ENCODE data around the gene RIPPLY2. TPM values are rescaled to one million over a fixed set of nuclear protein-coding genes. Genes with fewer than 3 reads are reported as not detected.
"Not testable (repeated sequence)": the region's sequence is repeated elsewhere in the genome, so short reads cannot be mapped to it uniquely, and the experiment has no call there.

Gene RIPPLY2
- polyA plus RNA-seq, 1 donor from 2014 or later = not detected

- Mint-ChIP-seq H3K36me3 (peaks cover 20% of the 10 kb centered on the region), H3K9me3 (peaks cover 0 to 8% (median 3%) of the 10 kb centered on the region in 3 donors), H3K27ac (no peak overlapping the region), H3K27me3 (no peaks in the 10 kb centered on the region), H3K4me3 (peak overlapping the region in 1 of 4 donors; percentile 12), H3K4me1 (peaks cover 22 to 34% (median 30%) of the 10 kb centered on the region in 3 donors)
These were observed 19.4 kb downstream of the RIPPLY2 start for GRCh38 chr6:83872386-83873118.

- Mint-ChIP-seq H3K4me1 (peaks cover 24 to 39% (median 37%) of the 10 kb centered on the region in 3 donors), H3K4me3 (peak overlapping the region in 1 of 4 donors; percentile 23), H3K27ac (peak overlapping the region in 1 of 3 donors; percentile 77)
These were observed 20.7 kb downstream of the RIPPLY2 start for GRCh38 chr6:83873869-83874268.

GRCh38 chr6:83875843-83876242, 22.7 kb downstream of the RIPPLY2 start:
- Mint-ChIP-seq H3K27ac (no peak overlapping the region), H3K36me3 (peaks cover 3% of the 10 kb centered on the region), H3K4me1 (peaks cover 36 to 56% (median 52%) of the 10 kb centered on the region in 3 donors), H3K4me3 (no peak overlapping the region), H3K9me3 (peaks cover 0 to 4% (median 3%) of the 10 kb centered on the region in 3 donors), H3K27me3 (no peaks in the 10 kb centered on the region)

More at GRCh38 chr6:83873869-83874268, 20.7 kb downstream of the RIPPLY2 start:
- Mint-ChIP-seq H3K36me3 (peaks cover 12% of the 10 kb centered on the region), H3K9me3 (peaks cover 0 to 4% (median 3%) of the 10 kb centered on the region in 3 donors), H3K27me3 (no peaks in the 10 kb centered on the region)

GRCh38 chr6:83878902-83879644, 25.9 kb downstream of the RIPPLY2 start:
- H3K36me3 Mint-ChIP-seq = peaks cover 3% of the 10 kb centered on the region
- H3K4me3 Mint-ChIP-seq = peak overlapping the region in 1 of 4 donors; percentile 63
- no peaks in the 10 kb centered on the region for H3K9me3 Mint-ChIP-seq
- H3K27me3 Mint-ChIP-seq = no peaks in the 10 kb centered on the region
- peaks cover 26 to 50% (median 40%) of the 10 kb centered on the region in 3 donors for H3K4me1 Mint-ChIP-seq
- H3K27ac Mint-ChIP-seq = peak overlapping the region in 2 of 3 donors; percentile 41 to 68

GRCh38 chr6:83879746-83880145, 26.6 kb downstream of the RIPPLY2 start:
- H3K36me3 Mint-ChIP-seq = no peaks in the 10 kb centered on the region
- H3K4me3 Mint-ChIP-seq = no peak overlapping the region
- H3K27me3 Mint-ChIP-seq = no peaks in the 10 kb centered on the region
- no peak overlapping the region for H3K27ac Mint-ChIP-seq
- peaks cover 23 to 57% (median 42%) of the 10 kb centered on the region in 3 donors for H3K4me1 Mint-ChIP-seq
- no peaks in the 10 kb centered on the region for H3K9me3 Mint-ChIP-seq

GRCh38 chr6:83883240-83883639, 30.1 kb downstream of the RIPPLY2 start:
- H3K27me3 Mint-ChIP-seq = no peaks in the 10 kb centered on the region
- H3K4me3 Mint-ChIP-seq = no peak overlapping the region
- H3K36me3 Mint-ChIP-seq = no peaks in the 10 kb centered on the region
- no peaks in the 10 kb centered on the region for H3K9me3 Mint-ChIP-seq
- H3K4me1 Mint-ChIP-seq = peaks cover 26 to 59% (median 43%) of the 10 kb centered on the region in 3 donors
- no peak overlapping the region for H3K27ac Mint-ChIP-seq

- Mint-ChIP-seq H3K4me3 (no peak overlapping the region), H3K4me1 (peaks cover 20 to 57% (median 44%) of the 10 kb centered on the region in 3 donors), H3K9me3 (no peaks in the 10 kb centered on the region), H3K36me3 (no peaks in the 10 kb centered on the region), H3K27ac (no peak overlapping the region), H3K27me3 (no peaks in the 10 kb centered on the region)
These were observed 31.4 kb downstream of the RIPPLY2 start for GRCh38 chr6:83884523-83884922.

- Mint-ChIP-seq H3K27me3 (no peaks in the 10 kb centered on the region), H3K9me3 (no peaks in the 10 kb centered on the region), H3K4me3 (no peak overlapping the region), H3K36me3 (no peaks in the 10 kb centered on the region), H3K4me1 (peaks cover 12 to 51% (median 42%) of the 10 kb centered on the region in 3 donors), H3K27ac (no peak overlapping the region)
These were observed 32.8 kb downstream of the RIPPLY2 start for GRCh38 chr6:83885984-83886383.

GRCh38 chr6:83889621-83890020, 36.5 kb downstream of the RIPPLY2 start:
- no peak overlapping the region for H3K4me3 Mint-ChIP-seq
- H3K27ac Mint-ChIP-seq = no peak overlapping the region
- H3K27me3 Mint-ChIP-seq = no peaks in the 10 kb centered on the region
- peaks cover 7% of the 10 kb centered on the region for H3K36me3 Mint-ChIP-seq
- no peaks in the 10 kb centered on the region for H3K9me3 Mint-ChIP-seq
- H3K4me1 Mint-ChIP-seq = peaks cover 15 to 56% (median 47%) of the 10 kb centered on the region in 3 donors

GRCh38 chr6:83890520-83890919, 37.4 kb downstream of the RIPPLY2 start:
- H3K27ac Mint-ChIP-seq = no peak overlapping the region
- peaks cover 7% of the 10 kb centered on the region for H3K36me3 Mint-ChIP-seq
- no peak overlapping the region for H3K4me3 Mint-ChIP-seq
- H3K4me1 Mint-ChIP-seq = peaks cover 16 to 57% (median 49%) of the 10 kb centered on the region in 3 donors
- H3K27me3 Mint-ChIP-seq = no peaks in the 10 kb centered on the region
- no peaks in the 10 kb centered on the region for H3K9me3 Mint-ChIP-seq

- Mint-ChIP-seq H3K4me3 (no peak overlapping the region), H3K36me3 (peaks cover 13% of the 10 kb centered on the region), H3K27ac (no peak overlapping the region), H3K27me3 (no peaks in the 10 kb centered on the region), H3K9me3 (peaks cover 0 to 2% (median 0%) of the 10 kb centered on the region in 3 donors), H3K4me1 (peaks cover 12 to 57% (median 42%) of the 10 kb centered on the region in 3 donors)
These were observed 38.4 kb downstream of the RIPPLY2 start for GRCh38 chr6:83891586-83891985.

- no peak overlapping the region for H3K4me3 Mint-ChIP-seq
- no peak overlapping the region for H3K27ac Mint-ChIP-seq
- H3K36me3 Mint-ChIP-seq = peaks cover 13% of the 10 kb centered on the region
- H3K9me3 Mint-ChIP-seq = peaks cover 0 to 2% (median 0%) of the 10 kb centered on the region in 3 donors
- peaks cover 12 to 50% (median 40%) of the 10 kb centered on the region in 3 donors for H3K4me1 Mint-ChIP-seq
- no peaks in the 10 kb centered on the region for H3K27me3 Mint-ChIP-seq
These were observed 39.9 kb downstream of the RIPPLY2 start for GRCh38 chr6:83893024-83893423.

- H3K27me3 Mint-ChIP-seq, H3K27ac Mint-ChIP-seq, H3K9me3 Mint-ChIP-seq, H3K4me3 Mint-ChIP-seq: not testable (repeated sequence)
- H3K4me1 Mint-ChIP-seq = peaks cover 12 to 34% (median 27%) of the 10 kb centered on the region in 3 donors
- peaks cover 14% of the 10 kb centered on the region for H3K36me3 Mint-ChIP-seq
These were observed 43.9 kb downstream of the RIPPLY2 start for GRCh38 chr6:83897094-83897493.

- Mint-ChIP-seq H3K9me3 (peaks cover 0 to 13% (median 12%) of the 10 kb centered on the region in 3 donors), H3K27me3 (no peaks in the 10 kb centered on the region), H3K27ac (no peak overlapping the region), H3K36me3 (peaks cover 28% of the 10 kb centered on the region), H3K4me3 (peak overlapping the region in 1 of 4 donors; percentile 72), H3K4me1 (peaks cover 26 to 41% (median 27%) of the 10 kb centered on the region in 3 donors)
These were observed 48.5 kb downstream of the RIPPLY2 start for GRCh38 chr6:83901624-83902023.

GRCh38 chr6:83904395-83904794, 51.2 kb downstream of the RIPPLY2 start:
- H3K4me1 Mint-ChIP-seq = peaks cover 39 to 46% (median 39%) of the 10 kb centered on the region in 3 donors
- H3K36me3 Mint-ChIP-seq = peaks cover 35% of the 10 kb centered on the region
- peaks cover 3 to 19% (median 12%) of the 10 kb centered on the region in 3 donors for H3K9me3 Mint-ChIP-seq
- H3K4me3 Mint-ChIP-seq = peak overlapping the region in 1 of 4 donors; percentile 49
- no peaks in the 10 kb centered on the region for H3K27me3 Mint-ChIP-seq
- no peak overlapping the region for H3K27ac Mint-ChIP-seq

Data from IgD-negative memory B cell (primary cell).